Measurements from ENCODE around the gene TEAD2. TPM values are rescaled to one million over a fixed set of nuclear protein-coding genes. Genes with fewer than 3 reads are reported as not detected.

The TEAD2 gene
- total RNA-seq, 4 donors from 2014 or later: 13.8 to 23.5 (median 19.6) TPM

- no peak for TF ChIP-seq CTCF (IDR thresholded peaks at IDR 0.05; ENCODE audit: low read depth)
These were observed 28.8 kb downstream of the TEAD2 start for GRCh38 chr19:49333418-49333805.

GRCh38 chr19:49331616-49332055, 30.6 kb downstream of the TEAD2 start:
- TF ChIP-seq CTCF (IDR thresholded peaks at IDR 0.05; ENCODE audit: low read depth): no peak

- no peak for TF ChIP-seq CTCF (IDR thresholded peaks at IDR 0.05; ENCODE audit: low read depth)
These were observed 33.5 kb downstream of the TEAD2 start for GRCh38 chr19:49328741-49329140.

GRCh38 chr19:49327878-49328544, 34.2 kb downstream of the TEAD2 start:
- TF ChIP-seq CTCF (IDR thresholded peaks at IDR 0.05; ENCODE audit: low read depth): no peak

GRCh38 chr19:49326165-49326704, 36.0 kb downstream of the TEAD2 start:
- no peak for TF ChIP-seq CTCF (IDR thresholded peaks at IDR 0.05; ENCODE audit: low read depth)

- no peak for TF ChIP-seq CTCF (IDR thresholded peaks at IDR 0.05; ENCODE audit: low read depth)
These were observed 37.2 kb downstream of the TEAD2 start, which contains the start of gene SLC6A16 for GRCh38 chr19:49324801-49325576. Gene SLC6A16, minus strand, starts transcription at chr19:49325191. Its CDS starts 13,844 bp downstream, at chr19:49311347.

- TF ChIP-seq CTCF (IDR thresholded peaks at IDR 0.05; ENCODE audit: low read depth): no peak
These were observed 43.9 kb downstream of the TEAD2 start for GRCh38 chr19:49318296-49318695.

Data from subcutaneous adipose tissue (tissue), 4 donors.